ENCODE measurements around the gene ATP9A.

DNA sequence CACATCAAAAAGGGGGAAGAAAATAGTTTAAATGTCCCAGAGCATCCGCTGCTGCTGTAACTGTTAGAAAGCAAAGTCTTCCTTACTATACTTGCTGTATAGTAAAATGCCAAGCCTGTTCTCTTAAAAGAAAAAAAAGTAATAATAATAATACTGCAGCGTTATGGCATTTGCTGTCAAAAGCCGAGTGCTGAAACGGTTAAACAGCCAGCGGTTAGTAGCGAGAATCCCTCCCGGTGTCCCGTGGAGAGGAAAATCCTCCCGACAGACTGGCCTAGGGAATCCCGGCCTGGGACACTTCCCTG, 206.2 kb downstream of the ATP9A start:
- TF ChIP-seq, protein P1, sequence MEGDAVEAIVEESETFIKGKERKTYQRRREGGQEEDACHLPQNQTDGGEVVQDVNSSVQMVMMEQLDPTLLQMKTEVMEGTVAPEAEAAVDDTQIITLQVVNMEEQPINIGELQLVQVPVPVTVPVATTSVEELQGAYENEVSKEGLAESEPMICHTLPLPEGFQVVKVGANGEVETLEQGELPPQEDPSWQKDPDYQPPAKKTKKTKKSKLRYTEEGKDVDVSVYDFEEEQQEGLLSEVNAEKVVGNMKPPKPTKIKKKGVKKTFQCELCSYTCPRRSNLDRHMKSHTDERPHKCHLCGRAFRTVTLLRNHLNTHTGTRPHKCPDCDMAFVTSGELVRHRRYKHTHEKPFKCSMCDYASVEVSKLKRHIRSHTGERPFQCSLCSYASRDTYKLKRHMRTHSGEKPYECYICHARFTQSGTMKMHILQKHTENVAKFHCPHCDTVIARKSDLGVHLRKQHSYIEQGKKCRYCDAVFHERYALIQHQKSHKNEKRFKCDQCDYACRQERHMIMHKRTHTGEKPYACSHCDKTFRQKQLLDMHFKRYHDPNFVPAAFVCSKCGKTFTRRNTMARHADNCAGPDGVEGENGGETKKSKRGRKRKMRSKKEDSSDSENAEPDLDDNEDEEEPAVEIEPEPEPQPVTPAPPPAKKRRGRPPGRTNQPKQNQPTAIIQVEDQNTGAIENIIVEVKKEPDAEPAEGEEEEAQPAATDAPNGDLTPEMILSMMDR (conservative IDR thresholded peaks at IDR 0.05; ENCODE audit: low read depth, low read length), result no peak
- TF ChIP-seq RFX5 (IDR thresholded peaks at IDR 0.05; ENCODE audit: low read depth, low read length), result no peak
- TF ChIP-seq POLR2A (IDR thresholded peaks at IDR 0.05; ENCODE audit: low read depth, low read length), result no peak
- no peak for TF ChIP-seq MXI1 (IDR thresholded peaks at IDR 0.05; ENCODE audit: borderline replicate concordance, low read depth, low read length)
